PC-9 (cell line): ENCODE measurements around the gene CYSRT1. TPM values are rescaled to one million over a fixed set of nuclear protein-coding genes. Genes with fewer than 3 reads are reported as not detected.

Experiments used
- BruUV-seq: library from RNA; stranded (reverse); fragments of 400-500 nt; replicated peaks from 2 replicates; lab custom pipeline; 2021; lab: Mats Ljungman, UMichigan
- CTCF ChIA-PET: fragments of 300-600 bp; sonication (Branson Sonifier 250); formaldehyde crosslinking; loops from one replicate; lab custom pipeline; 2022; ENCODE audit warnings: antibody characterized with exemption; lab: Charles Lee
- POLR2A ChIA-PET: fragments of 300-600 bp; sonication (Branson Sonifier 250); formaldehyde crosslinking; loops from one replicate; lab custom pipeline; 2022; ENCODE audit warnings: antibody characterized with exemption; ENCODE audit not compliant: unreplicated experiment; lab: Charles Lee
- DNase-seq, 2 experiments: peaks; one replicate each; pipeline versions ENCODE4 v3.0.0 to v3.0.0-alpha.2; 2015 to 2022; ENCODE audit warnings: mixed read lengths in 1 of 2
- H2AFZ ChIP-seq: fragments of 200-600 bp; sonication (generic); 2 replicates; pipeline ENCODE4 v1.8.1; 2017; ENCODE audit warnings: antibody characterized with exemption
- H3F3A ChIP-seq: fragments of 200-600 bp; sonication (generic); 2 replicates; pipeline ENCODE4 v1.8.1; 2017; ENCODE audit warnings: antibody characterized with exemption, mild to moderate bottlenecking, low read depth; ENCODE audit not compliant: insufficient read depth
- H3K27ac ChIP-seq: fragments of 200-600 bp; sonication (generic); 2 replicates; pipeline ENCODE4 v1.6.1; 2016; ENCODE audit warnings: mixed run types
- H3K27me3 ChIP-seq: fragments of 200-600 bp; sonication (generic); 2 replicates; pipeline ENCODE4 v1.6.1; 2016; ENCODE audit warnings: low read depth, mixed run types; ENCODE audit not compliant: insufficient read depth
- H3K36me3 ChIP-seq: fragments of 200-600 bp; sonication (generic); 2 replicates; pipeline ENCODE4 v1.6.1; 2016; ENCODE audit warnings: low read depth, mixed run types
- H3K4me1 ChIP-seq: fragments of 200-600 bp; sonication (generic); replicated peaks from 2 replicates; pipeline ENCODE4 v1.6.1; 2016; ENCODE audit warnings: mixed run types; ENCODE audit not compliant: insufficient read depth
- H3K4me2 ChIP-seq: fragments of 200-600 bp; sonication (generic); 2 replicates; pipeline ENCODE4 v1.6.1; 2017; ENCODE audit warnings: mixed run types
- H3K4me3 ChIP-seq: fragments of 200-600 bp; sonication (generic); 2 replicates; pipeline ENCODE4 v1.6.1; 2016; ENCODE audit warnings: mixed run types
- H3K79me2 ChIP-seq: fragments of 200-600 bp; sonication (generic); 2 replicates; pipeline ENCODE4 v1.6.1; 2017; ENCODE audit warnings: low read depth, mixed run types
- H3K9me2 ChIP-seq: fragments of 200-600 bp; sonication (generic); 2 replicates; pipeline ENCODE4 v1.8.1; 2017; ENCODE audit warnings: mild to moderate bottlenecking; ENCODE audit not compliant: insufficient read depth
- H3K9me3 ChIP-seq: fragments of 200-600 bp; sonication (generic); 2 replicates; pipeline ENCODE4 v1.8.1; 2016; ENCODE audit warnings: low read depth; ENCODE audit not compliant: insufficient read depth
- H4K20me1 ChIP-seq: fragments of 200-600 bp; sonication (generic); 2 replicates; pipeline ENCODE4 v1.8.1; 2017; ENCODE audit not compliant: insufficient read depth
- CTCF ChIP-seq: fragments of 200-600 bp; sonication (generic); conservative IDR thresholded peaks from 2 replicates; pipeline ENCODE4 v1.6.1; 2017; ENCODE audit warnings: mixed run types, antibody characterized with exemption, mild to moderate bottlenecking, moderate library complexity
- EZH2 ChIP-seq: fragments of 200-600 bp; sonication (generic); IDR thresholded peaks from 2 replicates; pipeline ENCODE4 v1.8.0; 2017; ENCODE audit warnings: antibody characterized with exemption, low read depth
- intact Hi-C: fragments of 100-400 bp; cut with micrococcal nuclease; formaldehyde crosslinking; loops from one replicate; pipeline ENCODE4 v1.10.0; 2022; ENCODE audit not compliant: unreplicated experiment
- total RNA-seq: library from RNA; stranded (reverse); gene quantifications from 2 replicates; pipeline ENCODE4 v1.2.3, GENCODE V29; 2021

CYSRT1 gene
- total RNA-seq, 1 experiment from 2014 or later, result 15.2 TPM

GRCh38 chr9:137234055-137234697 is 9.2 kb downstream of the CYSRT1 start:
- Histone ChIP-seq H3K27me3 (no peaks in the 10 kb centered on the region), H3K4me3 (no peak overlapping the region), H3K79me2 (peaks cover 21% of the 10 kb centered on the region), H2AFZ (no peak overlapping the region), H3K36me3 (no peaks in the 10 kb centered on the region), H3F3A (no peaks in the 10 kb centered on the region), H3K9me3 (no peaks in the 10 kb centered on the region), H4K20me1 (no peaks in the 10 kb centered on the region; the same call in 1 of the 2 replicates), H3K9me2 (no peaks in the 10 kb centered on the region), H3K4me2 (no peak overlapping the region), H3K27ac (no peak overlapping the region), H3K4me1 (peaks cover 19% of the 10 kb centered on the region)
- no peak for DNase-seq
- BruUV-seq, result no TSS peak
- ChIA-PET CTCF (interaction anchor here (0.7 kb wide), 1 partner anchor 108 kb away, joined by 4 read pairs; no protein-coding TSS in a partner anchor), POLR2A (no interaction called here)
- no peak for TF ChIP-seq CTCF
- no peak for TF ChIP-seq EZH2
- intact Hi-C loops, result no loop called here

GRCh38 chr9:137234758-137235423 is 9.9 kb downstream of the CYSRT1 start:
- H3K27ac ChIP-seq, result no peak overlapping the region
- no peaks in the 10 kb centered on the region; the same call in 1 of the 2 replicates for H4K20me1 ChIP-seq
- POLR2A ChIA-PET, result no interaction called here
- H3K9me3 ChIP-seq, result no peaks in the 10 kb centered on the region
- H3K9me2 ChIP-seq, result no peaks in the 10 kb centered on the region
- no TSS peak for BruUV-seq
- DNase-seq, result no peak
- TF ChIP-seq CTCF, result no peak
- TF ChIP-seq EZH2, result no peak
- no peak overlapping the region for H2AFZ ChIP-seq
- H3K4me2 ChIP-seq, result no peak overlapping the region
- CTCF ChIA-PET, result interaction anchor here (0.7 kb wide), 1 partner anchor 109 kb away, joined by 4 read pairs; no protein-coding TSS in a partner anchor
- intact Hi-C loops, result no loop called here
- peaks cover 28% of the 10 kb centered on the region for H3K79me2 ChIP-seq
- peaks cover 2% of the 10 kb centered on the region for H3F3A ChIP-seq
- no peaks in the 10 kb centered on the region for H3K27me3 ChIP-seq
- H3K4me1 ChIP-seq, result peaks cover 25% of the 10 kb centered on the region
- no peaks in the 10 kb centered on the region for H3K36me3 ChIP-seq
- H3K4me3 ChIP-seq, result no peak overlapping the region

- H3K36me3 ChIP-seq, result no peaks in the 10 kb centered on the region
- no TSS peak for BruUV-seq
- H3K9me3 ChIP-seq, result no peaks in the 10 kb centered on the region
- TF ChIP-seq CTCF, result no peak
- no peak for TF ChIP-seq EZH2
- no peak overlapping the region for H2AFZ ChIP-seq
- H3K27me3 ChIP-seq, result no peaks in the 10 kb centered on the region
- peaks cover 30% of the 10 kb centered on the region for H3K79me2 ChIP-seq
- H3K27ac ChIP-seq, result no peak overlapping the region
- H3K4me1 ChIP-seq, result peaks cover 25% of the 10 kb centered on the region
- ChIA-PET CTCF (interaction anchor here (0.6 to 1.8 kb wide), 7 partner anchors 21 to 189 kb away, joined by 3 to 10 read pairs (median 6); partner anchors contain the start of gene TOR4A), POLR2A (interaction anchor here (0.6 to 0.8 kb wide), 2 partner anchors 12 to 106 kb away, joined by 3 to 7 read pairs; no protein-coding TSS in a partner anchor)
- H3F3A ChIP-seq, result peaks cover 8% of the 10 kb centered on the region
- no peak overlapping the region for H3K4me3 ChIP-seq
- H3K9me2 ChIP-seq, result no peaks in the 10 kb centered on the region
- no peaks in the 10 kb centered on the region; the same call in 1 of the 2 replicates for H4K20me1 ChIP-seq
- no peak overlapping the region for H3K4me2 ChIP-seq
- intact Hi-C loops, result no loop called here
- DNase-seq, result no peak
Measured at GRCh38 chr9:137235424-137236237, 10.7 kb downstream of the CYSRT1 start.
